HUES6 (cell line): Measurements from ENCODE around the gene MMADHC.

Source experiments
- H3K27ac ChIP-seq: 2 replicates; pipeline ENCODE4 v1.7.0; 2013; ENCODE audit warnings: low read depth, mild to moderate bottlenecking, low read length, inconsistent platforms
- H3K27me3 ChIP-seq: 2 replicates; pipeline ENCODE4 v1.6.1; 2013; ENCODE audit warnings: low read length; ENCODE audit not compliant: control insufficient read depth, insufficient read depth
- H3K36me3 ChIP-seq: 2 replicates; pipeline ENCODE4 v1.6.1; 2013; ENCODE audit warnings: low read length; ENCODE audit not compliant: control insufficient read depth, insufficient read depth
- H3K4me1 ChIP-seq: 2 replicates; pipeline ENCODE4 v1.6.1; 2013; ENCODE audit warnings: low read length; ENCODE audit not compliant: control insufficient read depth, insufficient read depth
- H3K4me3 ChIP-seq: 2 replicates; pipeline ENCODE4 v1.5.1; 2013; ENCODE audit warnings: low read depth, low read length
- H3K9ac ChIP-seq: one replicate; pipeline ENCODE4 v1.6.1; 2013; ENCODE audit warnings: mild to moderate bottlenecking, low read length
- H3K9me3 ChIP-seq: 2 replicates; pipeline ENCODE4 v1.6.1; 2013; ENCODE audit warnings: low read depth, low read length; ENCODE audit not compliant: control insufficient read depth, insufficient read depth

Gene MMADHC

DNA sequence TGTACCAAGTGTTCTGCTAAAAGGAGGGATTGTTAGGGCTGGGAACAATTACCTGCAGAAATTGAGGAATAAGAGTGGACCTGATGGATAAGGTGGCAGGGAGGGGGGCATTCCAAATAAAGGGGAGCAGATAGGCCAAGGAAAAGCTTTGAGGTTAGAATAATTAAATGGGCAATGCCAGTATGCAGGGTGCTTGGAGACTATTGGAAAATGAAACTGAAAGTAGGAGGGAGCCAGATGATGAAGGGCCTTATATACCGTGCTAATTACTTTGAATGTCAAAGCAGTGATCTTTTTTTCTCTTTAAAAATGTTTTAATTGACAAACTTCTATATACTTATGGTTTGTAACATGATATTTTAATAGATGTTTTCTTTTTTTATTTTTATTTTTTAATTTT is 42.9 kb downstream of the MMADHC start:
- Histone ChIP-seq H3K27ac (no peak overlapping the region), H3K9ac (no peak overlapping the region), H3K36me3 (no peaks in the 10 kb centered on the region), H3K27me3 (no peaks in the 10 kb centered on the region), H3K4me3 (no peak overlapping the region), H3K4me1 (no peaks in the 10 kb centered on the region), H3K9me3 (peaks cover 3% of the 10 kb centered on the region; the same call in 1 of the 2 replicates)

DNA sequence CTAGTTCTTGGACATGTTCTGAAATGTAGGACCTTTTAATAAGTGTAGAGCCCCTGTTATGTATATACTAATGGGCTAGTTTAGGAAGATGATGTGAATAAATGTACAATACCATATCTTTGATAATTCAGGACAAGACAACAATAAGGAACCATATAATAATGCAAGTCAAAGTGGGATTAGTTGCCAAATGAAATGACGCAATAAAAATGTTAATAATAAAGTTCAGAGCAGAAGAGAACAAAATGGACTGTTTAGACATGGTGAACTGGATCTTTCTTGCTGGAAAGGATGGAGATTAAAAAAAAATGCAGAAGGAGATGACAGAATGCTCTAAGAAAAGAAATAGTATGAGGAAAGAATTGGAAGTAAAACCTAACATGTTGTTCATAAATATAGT is 43.7 kb downstream of the MMADHC start:
- Histone ChIP-seq H3K27ac (no peak overlapping the region), H3K4me3 (no peak overlapping the region), H3K36me3 (no peaks in the 10 kb centered on the region), H3K4me1 (no peaks in the 10 kb centered on the region), H3K9me3 (peaks cover 6% of the 10 kb centered on the region; the same call in 1 of the 2 replicates), H3K27me3 (no peaks in the 10 kb centered on the region), H3K9ac (no peak overlapping the region)

DNA sequence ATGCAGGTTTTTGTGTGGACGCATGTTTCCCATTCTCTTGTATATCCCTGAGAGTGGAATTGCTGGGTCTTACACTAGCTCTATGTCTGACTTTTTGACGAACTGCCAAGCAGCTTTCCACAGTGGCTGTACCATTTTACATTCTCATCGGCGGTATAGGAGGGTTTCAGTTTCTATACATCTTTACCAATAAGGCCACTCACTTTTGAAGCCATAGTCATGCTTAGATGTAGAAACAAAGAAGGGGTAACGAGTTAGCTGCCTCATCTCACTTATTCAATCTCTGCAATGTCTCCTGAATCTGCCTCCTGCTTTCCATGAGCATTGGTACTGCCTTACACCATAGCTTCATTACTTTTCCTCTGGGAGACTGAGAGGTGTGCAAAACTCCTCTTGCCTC is 47.4 kb downstream of the MMADHC start:
- Histone ChIP-seq H3K4me3 (no peak overlapping the region), H3K4me1 (no peaks in the 10 kb centered on the region), H3K9ac (no peak overlapping the region), H3K36me3 (no peaks in the 10 kb centered on the region), H3K9me3 (peaks cover 6% of the 10 kb centered on the region; the same call in 1 of the 2 replicates), H3K27ac (no peak overlapping the region), H3K27me3 (no peaks in the 10 kb centered on the region)

DNA sequence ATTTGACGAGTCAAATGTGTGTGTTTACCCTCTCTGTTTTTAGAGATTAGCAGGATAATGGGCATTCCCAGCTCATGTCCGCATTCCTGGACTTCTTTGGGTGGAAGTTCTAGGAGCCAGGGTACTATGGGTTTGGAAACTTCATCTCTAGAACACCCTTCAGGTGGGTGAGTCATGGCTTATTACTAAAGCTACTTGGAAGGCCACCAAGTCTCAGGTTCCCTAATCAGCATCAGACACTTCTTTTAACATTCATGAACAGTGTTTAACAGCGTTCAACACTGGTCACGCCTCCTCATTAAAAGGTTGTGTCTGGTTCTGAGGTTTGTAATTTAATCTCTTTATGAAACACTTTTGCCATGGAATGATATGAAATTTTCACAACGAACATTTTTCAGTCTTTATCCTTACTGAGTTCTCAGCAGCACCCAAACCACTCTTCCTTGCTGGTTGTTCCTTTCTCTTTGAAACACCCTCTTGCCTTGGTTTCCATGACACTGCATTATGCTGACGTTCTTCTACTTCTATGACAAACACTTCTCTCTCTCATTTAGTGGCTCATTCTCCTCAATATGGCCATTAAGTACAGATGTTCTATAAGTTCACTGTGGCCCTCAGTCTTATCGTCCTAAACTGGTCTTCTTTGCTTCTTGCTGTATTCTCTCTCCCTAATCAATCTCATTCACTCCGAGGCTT is 49.3 kb downstream of the MMADHC start:
- H3K9ac ChIP-seq: no peak overlapping the region
- H3K4me1 ChIP-seq: no peaks in the 10 kb centered on the region
- H3K4me3 ChIP-seq: no peak overlapping the region
- H3K27me3 ChIP-seq: no peaks in the 10 kb centered on the region
- H3K27ac ChIP-seq: no peak overlapping the region
- H3K9me3 ChIP-seq: peaks cover 6% of the 10 kb centered on the region; the same call in 1 of the 2 replicates
- H3K36me3 ChIP-seq: no peaks in the 10 kb centered on the region

DNA sequence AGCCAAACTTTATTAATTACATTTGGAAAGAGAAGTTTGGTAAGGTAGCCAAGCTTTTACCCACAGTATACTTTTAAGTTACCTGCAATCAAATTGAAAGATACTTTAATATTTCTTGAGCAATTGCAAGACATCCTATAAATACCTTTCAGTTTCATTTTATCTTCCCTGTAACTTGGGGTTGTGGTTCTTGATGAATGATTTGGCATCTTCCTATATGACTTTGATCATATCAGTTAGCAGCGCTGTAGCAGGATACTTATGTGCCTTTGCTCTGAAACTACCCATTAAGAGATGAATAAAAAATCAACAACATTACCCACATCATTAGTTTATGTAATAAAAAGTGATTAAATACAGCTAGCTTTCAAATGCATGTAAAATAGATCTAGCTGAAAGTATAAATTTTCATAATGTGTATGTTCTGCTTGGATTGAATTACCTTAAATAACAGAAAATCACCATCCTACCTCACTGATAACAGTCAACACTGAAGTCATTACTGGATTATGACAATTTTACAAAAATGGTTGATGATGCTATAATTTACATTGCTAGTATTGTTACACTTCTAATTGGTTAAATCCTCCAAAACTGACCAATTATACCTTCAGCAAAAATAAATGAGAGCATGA is 50.4 kb downstream of the MMADHC start:
- peaks cover 6% of the 10 kb centered on the region; the same call in 1 of the 2 replicates for H3K9me3 ChIP-seq
- no peak overlapping the region for H3K27ac ChIP-seq
- H3K4me1 ChIP-seq: no peaks in the 10 kb centered on the region
- no peak overlapping the region for H3K4me3 ChIP-seq
- H3K9ac ChIP-seq: no peak overlapping the region
- no peaks in the 10 kb centered on the region for H3K36me3 ChIP-seq
- no peaks in the 10 kb centered on the region for H3K27me3 ChIP-seq

DNA sequence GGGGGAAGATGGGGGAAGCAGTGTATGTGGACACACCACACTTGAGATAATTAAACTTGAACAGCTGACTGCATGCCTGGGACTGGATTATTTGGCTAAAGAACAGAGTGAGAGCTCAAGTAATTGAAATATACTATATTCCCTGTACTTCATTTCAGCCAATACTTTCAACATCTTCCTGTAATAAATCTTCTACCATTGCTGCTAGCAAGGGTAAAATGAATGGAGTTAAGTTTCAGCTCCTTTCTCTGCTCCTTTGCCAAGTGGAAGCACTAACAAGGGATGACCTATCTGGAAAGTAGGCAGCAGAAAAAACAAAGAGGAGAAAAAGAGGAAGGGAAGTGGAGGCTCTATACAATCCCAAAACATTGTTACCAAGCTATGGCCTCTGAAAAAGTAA is 50.9 kb downstream of the MMADHC start:
- no peak overlapping the region for H3K4me3 ChIP-seq
- H3K9me3 ChIP-seq: peaks cover 6% of the 10 kb centered on the region; the same call in 1 of the 2 replicates
- H3K9ac ChIP-seq: no peak overlapping the region
- no peaks in the 10 kb centered on the region for H3K4me1 ChIP-seq
- no peak overlapping the region for H3K27ac ChIP-seq
- H3K27me3 ChIP-seq: no peaks in the 10 kb centered on the region
- no peaks in the 10 kb centered on the region for H3K36me3 ChIP-seq

DNA sequence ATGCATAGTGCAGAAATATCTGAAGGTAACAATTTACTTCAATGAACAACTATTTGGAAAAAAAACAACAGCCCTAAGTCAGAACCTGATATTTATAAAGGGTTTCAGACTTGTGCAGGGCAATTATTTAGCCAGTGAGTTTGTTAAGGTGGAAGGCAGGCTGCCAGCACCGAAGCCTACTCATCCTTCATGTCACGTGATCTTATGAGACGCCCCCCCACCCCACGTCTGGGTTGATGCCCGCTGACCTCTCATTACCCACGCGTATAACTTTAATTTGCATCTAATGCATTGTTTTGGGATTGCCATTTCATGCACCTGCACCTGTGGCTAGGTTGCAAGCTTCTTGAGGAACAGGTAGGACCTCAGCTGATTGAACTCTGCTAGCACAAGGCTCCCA is 52.9 kb downstream of the MMADHC start:
- no peaks in the 10 kb centered on the region for H3K4me1 ChIP-seq
- no peak overlapping the region for H3K9ac ChIP-seq
- peaks cover 2% of the 10 kb centered on the region; the same call in 1 of the 2 replicates for H3K9me3 ChIP-seq
- no peaks in the 10 kb centered on the region for H3K36me3 ChIP-seq
- no peaks in the 10 kb centered on the region for H3K27me3 ChIP-seq
- H3K27ac ChIP-seq: no peak overlapping the region
- no peak overlapping the region for H3K4me3 ChIP-seq

DNA sequence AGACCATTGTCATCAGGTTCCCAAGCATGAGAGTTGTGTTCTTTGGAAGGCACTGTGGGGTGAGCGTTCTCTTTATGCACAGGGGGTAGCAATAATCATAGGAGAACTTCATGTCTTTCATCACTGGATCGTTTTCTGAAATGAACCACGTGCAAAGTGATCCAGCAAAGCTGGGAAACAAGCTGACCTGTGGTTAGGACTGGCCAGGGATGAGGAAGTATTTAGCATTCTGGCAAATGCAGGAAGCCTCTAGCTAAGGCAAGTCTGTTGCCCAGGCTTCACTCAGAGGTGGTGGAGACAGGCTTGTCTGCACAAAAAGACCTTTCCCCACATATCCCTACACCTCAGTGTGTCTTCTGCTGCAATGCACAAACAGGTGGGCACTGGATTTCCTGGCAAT is 58.6 kb downstream of the MMADHC start:
- H3K9ac ChIP-seq: no peak overlapping the region
- H3K27ac ChIP-seq: no peak overlapping the region
- no peak overlapping the region for H3K4me3 ChIP-seq
- 0 out of 2 replicates have a peak, but pooled peaks cover 3% of the 10 kb centered on the region for H3K9me3 ChIP-seq
- no peaks in the 10 kb centered on the region for H3K27me3 ChIP-seq
- H3K4me1 ChIP-seq: no peaks in the 10 kb centered on the region
- no peaks in the 10 kb centered on the region for H3K36me3 ChIP-seq

DNA sequence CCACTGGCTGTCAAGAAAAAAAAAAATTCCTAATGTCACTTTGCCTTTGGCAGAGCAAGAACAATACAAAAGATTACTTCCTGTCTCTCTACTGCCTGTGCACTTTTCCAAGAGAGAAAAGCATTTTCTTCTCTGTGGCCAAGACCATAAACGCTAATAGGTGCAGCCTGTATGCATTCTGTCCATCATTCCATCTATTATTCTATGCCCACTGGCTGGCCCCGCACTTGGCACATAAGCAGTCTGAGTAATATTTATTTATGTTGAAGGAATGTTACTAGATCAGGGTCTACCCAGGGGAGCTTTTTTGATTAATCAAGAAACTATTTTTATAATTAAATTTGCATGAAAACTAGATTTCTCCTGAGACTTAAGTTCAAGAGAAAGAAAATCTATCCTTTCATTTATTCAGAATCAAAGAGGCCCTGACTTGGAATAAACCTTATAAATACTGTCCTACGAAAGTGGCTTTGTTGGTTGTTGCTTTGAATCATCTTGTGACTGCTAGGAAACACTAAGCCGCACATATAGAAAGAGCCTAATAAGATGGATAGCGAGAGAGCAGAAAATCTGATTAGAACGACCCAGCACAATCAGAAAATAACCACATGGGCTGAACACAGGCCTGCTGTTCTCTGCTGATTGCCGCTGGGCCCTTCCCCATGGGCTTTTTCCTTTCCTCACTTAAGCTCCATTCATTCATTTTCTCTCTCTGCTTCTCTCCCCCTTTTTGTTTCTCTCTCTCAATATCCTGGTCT is 59.4 kb downstream of the MMADHC start:
- no peaks in the 10 kb centered on the region for H3K4me1 ChIP-seq
- H3K27ac ChIP-seq: no peak overlapping the region
- no peaks in the 10 kb centered on the region for H3K27me3 ChIP-seq

DNA sequence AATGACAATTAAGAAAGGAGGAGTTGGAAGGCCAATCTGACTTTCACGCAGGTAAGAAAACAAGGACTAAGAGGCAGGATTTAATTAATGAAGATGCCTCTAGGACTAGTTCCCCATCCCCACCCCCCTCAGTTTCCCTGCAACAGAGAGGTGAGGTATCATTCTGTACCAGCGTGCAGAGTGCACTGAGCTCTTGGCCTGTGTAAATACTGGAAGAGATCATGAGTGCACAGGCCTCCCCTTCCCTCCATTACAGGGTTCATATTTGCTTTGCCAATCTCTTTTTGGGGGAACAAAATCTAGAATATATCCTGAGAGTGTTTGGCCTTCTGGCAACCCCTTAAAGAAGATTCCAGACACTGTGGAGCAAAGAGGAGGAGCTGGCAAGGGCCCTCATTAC is 60.9 kb downstream of the MMADHC start:
- Histone ChIP-seq H3K4me1 (no peaks in the 10 kb centered on the region), H3K27ac (no peak overlapping the region), H3K9me3 (0 out of 2 replicates have a peak, but pooled peaks cover 3% of the 10 kb centered on the region), H3K36me3 (no peaks in the 10 kb centered on the region), H3K9ac (no peak overlapping the region), H3K4me3 (no peak overlapping the region), H3K27me3 (no peaks in the 10 kb centered on the region)

More for the DNA sequence above, 59.4 kb downstream of the MMADHC start:
- Histone ChIP-seq H3K4me3 (no peak overlapping the region), H3K36me3 (no peaks in the 10 kb centered on the region), H3K9me3 (0 out of 2 replicates have a peak, but pooled peaks cover 3% of the 10 kb centered on the region), H3K9ac (no peak overlapping the region)

DNA sequence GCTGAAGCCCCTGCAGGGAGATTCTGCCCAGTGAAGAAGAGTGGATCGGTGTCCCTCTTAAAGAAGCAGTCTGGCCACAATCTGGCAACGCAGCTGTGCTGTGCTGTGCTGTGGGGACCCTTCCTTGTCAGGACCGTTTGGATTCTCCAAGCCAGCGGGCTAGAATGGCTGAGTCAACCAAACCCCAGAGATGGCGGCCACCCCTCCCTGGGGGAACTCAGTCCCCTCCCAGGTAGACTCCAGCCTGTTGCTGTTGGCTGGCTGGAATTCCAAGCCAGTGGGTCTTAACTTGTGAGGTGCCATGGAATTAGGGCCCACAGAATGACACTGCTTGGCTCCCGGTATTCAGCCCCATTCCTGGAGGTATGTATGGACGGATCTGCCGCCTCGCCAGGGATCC is 62.3 kb downstream of the MMADHC start:
- H3K9me3 ChIP-seq: 0 out of 2 replicates have a peak, but pooled peaks cover 3% of the 10 kb centered on the region
- H3K4me1 ChIP-seq: no peaks in the 10 kb centered on the region
- no peak overlapping the region for H3K27ac ChIP-seq
- no peak overlapping the region for H3K4me3 ChIP-seq
- no peaks in the 10 kb centered on the region for H3K36me3 ChIP-seq
- no peak overlapping the region for H3K9ac ChIP-seq
- H3K27me3 ChIP-seq: no peaks in the 10 kb centered on the region
